Tibial nerve (tissue), 4 donors: ENCODE results near the gene CNOT1. TPM values are rescaled to one million over a fixed set of nuclear protein-coding genes. Genes with fewer than 3 reads are reported as not detected.

ENCODE experiments used
- DNase-seq, 2 donors: peaks; one replicate each; pipeline ENCODE4 v3.0.0-alpha.2; 2019; ENCODE audit warnings: low spot score in 2 of 2
- H3K27ac ChIP-seq, 4 donors: fragments of 200-600 bp; sonication (generic) in 3 of 4; one replicate each; pipeline ENCODE4 v1.5.1; 2017 to 2019; ENCODE audit warnings: mild to moderate bottlenecking in 1 of 4
- H3K27me3 ChIP-seq, 2 donors: fragments of 200-600 bp; sonication (generic) in 1 of 2; one replicate each; pipeline versions ENCODE4 v1.5.1 to v1.6.0; 2017 to 2019
- H3K36me3 ChIP-seq, 3 donors: fragments of 200-600 bp; sonication (generic); one replicate each; pipeline ENCODE4 v1.5.1; 2018 to 2019
- H3K4me1 ChIP-seq, 4 donors: fragments of 200-600 bp; sonication (generic) in 3 of 4; one replicate each; pipeline ENCODE4 v1.5.1; 2017 to 2019
- H3K4me3 ChIP-seq, 4 donors: fragments of 200-600 bp; sonication (generic) in 3 of 4; one replicate each; pipeline ENCODE4 v1.5.1; 2017 to 2019; ENCODE audit warnings: mild to moderate bottlenecking in 1 of 4, moderate library complexity in 1 of 4
- H3K9me3 ChIP-seq, 4 donors: fragments of 200-600 bp; sonication (generic) in 3 of 4; one replicate each; pipeline ENCODE4 v1.5.1; 2017 to 2019
- EP300 ChIP-seq, 2 donors: sonication (generic); formaldehyde crosslinking; IDR thresholded peaks; one replicate each; pipeline ENCODE4 v1.6.1; 2017; ENCODE audit warnings: antibody characterized with exemption in 2 of 2, mild to moderate bottlenecking in 1 of 2
- POLR2A ChIP-seq, 2 donors: fragments of 450-650 bp; IDR thresholded peaks; one replicate each; pipeline ENCODE4 v1.6.1; 2017; ENCODE audit warnings: antibody characterized with exemption in 2 of 2, mild to moderate bottlenecking in 2 of 2, moderate library complexity in 2 of 2
- WGBS, 2 donors: methylation state at CpG; one replicate each; pipeline ENCODE4 v1.1.5; 2018; 5-methylcytosine and 5-hydroxymethylcytosine counted together
- total RNA-seq, 4 donors: library from RNA; depleted of rRNA; stranded (reverse); fragments of >200 nt; gene quantifications; one replicate each; pipeline ENCODE4 v1.1.0, GENCODE V29; 2016
- TF ChIP-seq, protein P1 (sequence below), 5 experiments: fragments of 200-600 bp in 3 of 5; fragments of 450-650 bp in 2 of 5; sonication (generic) in 3 of 5; IDR thresholded peaks; one replicate each; pipeline ENCODE4 v1.5.1; 2016 to 2019; ENCODE audit warnings: antibody characterized with exemption in 5 of 5, mild to moderate bottlenecking in 3 of 5, moderate library complexity in 2 of 5

Gene CNOT1
- total RNA-seq, 4 donors from 2014 or later: 80.8 to 122 (median 105) TPM

DNA sequence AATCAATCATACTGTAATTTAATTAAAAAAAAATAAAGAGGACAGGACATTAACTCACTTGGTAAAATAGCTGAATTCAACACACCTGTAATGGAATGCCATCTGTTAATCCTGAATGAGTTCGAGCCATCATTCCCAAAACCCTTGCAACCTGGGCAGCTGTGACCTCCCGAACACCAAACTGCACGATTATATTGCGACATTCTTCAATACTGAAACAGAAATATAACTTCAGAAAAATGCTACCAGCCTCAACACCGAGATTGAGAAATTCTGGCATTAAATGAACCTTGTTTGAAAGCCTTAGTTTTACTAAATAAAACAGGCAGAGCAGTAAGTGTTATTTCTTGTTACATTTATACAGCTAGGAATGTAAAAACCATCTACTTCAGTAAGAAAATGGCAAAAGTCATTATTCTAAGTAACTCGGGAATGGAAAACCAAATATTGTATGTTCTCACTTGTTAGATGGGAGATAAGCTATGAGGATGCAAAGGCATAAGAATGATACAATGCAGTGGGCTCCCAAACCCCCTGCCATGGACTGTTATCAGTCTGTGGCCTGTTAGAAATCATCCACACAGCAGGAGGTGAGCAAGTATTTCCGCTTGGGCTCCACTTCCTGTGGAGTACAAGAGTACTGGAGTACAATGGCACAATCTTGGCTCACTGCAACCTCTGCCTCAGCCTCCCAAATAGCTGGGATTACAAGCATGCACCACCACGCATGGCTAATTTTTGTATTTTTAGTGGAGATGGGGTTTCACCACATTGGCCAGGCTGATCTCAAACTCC, 46.5 kb downstream of the CNOT1 start:
- Histone ChIP-seq H3K4me1 (no peaks in the 10 kb centered on the region), H3K27me3 (no peaks in the 10 kb centered on the region), H3K27ac (no peak overlapping the region), H3K9me3 (no peaks in the 10 kb centered on the region), H3K36me3 (peaks cover 0 to 97% (median 18%) of the 10 kb centered on the region in 3 donors), H3K4me3 (no peak overlapping the region)
- WGBS, 2 donors: 91 to 92% methylated on average over 8 of the region's 8 CpGs
- TF ChIP-seq, protein P1, sequence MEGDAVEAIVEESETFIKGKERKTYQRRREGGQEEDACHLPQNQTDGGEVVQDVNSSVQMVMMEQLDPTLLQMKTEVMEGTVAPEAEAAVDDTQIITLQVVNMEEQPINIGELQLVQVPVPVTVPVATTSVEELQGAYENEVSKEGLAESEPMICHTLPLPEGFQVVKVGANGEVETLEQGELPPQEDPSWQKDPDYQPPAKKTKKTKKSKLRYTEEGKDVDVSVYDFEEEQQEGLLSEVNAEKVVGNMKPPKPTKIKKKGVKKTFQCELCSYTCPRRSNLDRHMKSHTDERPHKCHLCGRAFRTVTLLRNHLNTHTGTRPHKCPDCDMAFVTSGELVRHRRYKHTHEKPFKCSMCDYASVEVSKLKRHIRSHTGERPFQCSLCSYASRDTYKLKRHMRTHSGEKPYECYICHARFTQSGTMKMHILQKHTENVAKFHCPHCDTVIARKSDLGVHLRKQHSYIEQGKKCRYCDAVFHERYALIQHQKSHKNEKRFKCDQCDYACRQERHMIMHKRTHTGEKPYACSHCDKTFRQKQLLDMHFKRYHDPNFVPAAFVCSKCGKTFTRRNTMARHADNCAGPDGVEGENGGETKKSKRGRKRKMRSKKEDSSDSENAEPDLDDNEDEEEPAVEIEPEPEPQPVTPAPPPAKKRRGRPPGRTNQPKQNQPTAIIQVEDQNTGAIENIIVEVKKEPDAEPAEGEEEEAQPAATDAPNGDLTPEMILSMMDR (IDR thresholded peaks at IDR 0.05): no peak
- TF ChIP-seq EP300 (IDR thresholded peaks at IDR 0.05) (no peak), POLR2A (IDR thresholded peaks at IDR 0.05) (no peak)
- DNase-seq: no peak

DNA sequence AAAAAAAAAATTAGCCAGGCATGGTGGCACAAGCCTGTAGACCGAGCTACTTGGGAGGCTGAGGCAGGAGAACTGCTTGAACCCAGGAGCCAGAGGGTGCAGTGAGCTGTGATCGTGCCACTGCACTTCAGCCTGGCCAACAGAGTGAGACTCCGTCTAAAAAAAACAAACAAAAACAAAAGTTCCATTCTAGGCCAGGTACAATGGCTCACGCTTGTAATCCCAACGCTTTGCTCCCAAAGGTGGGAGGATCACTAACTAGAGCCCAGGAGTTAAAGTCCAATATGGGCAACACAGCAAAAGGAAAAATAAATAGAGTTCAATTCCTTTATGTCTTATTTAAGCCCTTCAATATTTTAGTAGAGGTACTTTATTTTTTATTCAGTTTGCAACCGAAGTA, 47.5 kb downstream of the CNOT1 start:
- H3K4me3 ChIP-seq: no peak overlapping the region
- 89 to 96% methylated on average over 6 of the region's 6 CpGs for WGBS, 2 donors
- no peak overlapping the region for H3K27ac ChIP-seq
- H3K27me3 ChIP-seq: no peaks in the 10 kb centered on the region
- H3K4me1 ChIP-seq: no peaks in the 10 kb centered on the region
- DNase-seq: no peak
- H3K9me3 ChIP-seq: no peaks in the 10 kb centered on the region
- TF ChIP-seq, protein P1 (IDR thresholded peaks at IDR 0.05): no peak
- TF ChIP-seq EP300 (IDR thresholded peaks at IDR 0.05) (no peak), POLR2A (IDR thresholded peaks at IDR 0.05) (no peak)
- peaks cover 0 to 97% (median 23%) of the 10 kb centered on the region in 3 donors for H3K36me3 ChIP-seq

DNA sequence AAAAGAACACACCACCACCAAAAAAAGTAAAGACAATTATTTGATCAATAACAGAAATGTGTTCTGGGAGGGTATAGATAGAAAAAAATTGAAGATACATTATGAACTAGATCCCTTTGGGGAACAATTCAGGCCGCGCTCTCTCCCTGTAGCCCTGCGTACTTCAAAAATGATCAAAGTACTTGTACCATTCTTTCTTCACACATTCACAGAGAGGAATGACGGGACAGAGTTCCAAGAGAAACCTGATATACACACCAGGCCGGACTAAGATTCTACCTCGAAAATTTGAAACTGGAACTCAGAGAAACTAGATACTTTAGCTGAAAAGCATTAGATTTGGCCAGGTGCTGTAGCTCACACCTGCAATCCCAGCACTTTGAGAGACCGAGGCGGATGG, 50.0 kb downstream of the CNOT1 start:
- TF ChIP-seq POLR2A (IDR thresholded peaks at IDR 0.05) (no peak), EP300 (IDR thresholded peaks at IDR 0.05) (no peak)
- TF ChIP-seq, protein P1 (IDR thresholded peaks at IDR 0.05): no peak
- H3K27me3 ChIP-seq: no peaks in the 10 kb centered on the region
- peaks cover 0 to 100% (median 41%) of the 10 kb centered on the region in 3 donors for H3K36me3 ChIP-seq
- WGBS, 2 donors: 94 to 96% methylated on average over 8 of the region's 8 CpGs
- no peak for DNase-seq
- no peaks in the 10 kb centered on the region for H3K9me3 ChIP-seq
- no peak overlapping the region for H3K27ac ChIP-seq
- no peak overlapping the region for H3K4me3 ChIP-seq
- H3K4me1 ChIP-seq: no peaks in the 10 kb centered on the region

DNA sequence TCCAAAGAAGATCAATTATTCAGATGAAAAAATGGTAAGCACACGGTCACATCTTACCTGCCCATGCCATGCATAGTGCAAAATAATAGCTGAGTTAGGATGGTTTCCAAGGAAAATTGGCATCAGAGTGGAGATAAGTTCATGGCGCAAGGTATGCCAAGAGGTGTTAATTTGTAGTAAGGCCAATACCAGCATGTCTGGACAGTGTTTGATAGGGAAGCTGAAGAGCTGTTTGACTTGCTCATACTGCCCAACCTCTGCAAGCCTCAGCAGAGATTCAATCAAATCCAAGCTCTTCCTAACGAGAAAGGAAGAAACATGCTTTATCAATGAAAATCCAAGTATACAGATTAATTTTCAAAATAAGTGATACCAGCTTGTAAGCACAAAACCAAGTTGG, 51.0 kb downstream of the CNOT1 start:
- TF ChIP-seq, protein P1 (IDR thresholded peaks at IDR 0.05): no peak
- TF ChIP-seq EP300 (IDR thresholded peaks at IDR 0.05): no peak

DNA sequence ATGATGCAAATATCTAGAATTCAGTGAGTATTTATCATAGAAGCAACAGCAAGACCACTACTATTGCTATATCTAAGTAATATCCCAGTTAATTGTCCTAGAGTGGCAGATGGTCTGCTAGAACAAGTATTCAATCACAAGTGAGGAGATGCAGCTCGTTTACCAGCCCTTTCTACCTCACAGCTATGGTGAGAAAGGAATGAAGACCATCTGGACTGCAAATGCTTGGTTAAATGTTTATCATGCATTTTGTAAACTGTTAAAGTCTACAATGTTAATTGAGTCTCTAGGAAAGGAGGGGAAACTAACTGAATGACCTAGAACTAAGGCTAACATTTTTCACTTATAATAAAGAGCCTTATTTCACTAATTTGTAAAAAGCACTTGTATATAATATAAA, 52.5 kb downstream of the CNOT1 start:
- no peaks in the 10 kb centered on the region for H3K9me3 ChIP-seq
- H3K27ac ChIP-seq: no peak overlapping the region
- TF ChIP-seq, protein P1 (IDR thresholded peaks at IDR 0.05): no peak
- TF ChIP-seq POLR2A (IDR thresholded peaks at IDR 0.05) (no peak), EP300 (IDR thresholded peaks at IDR 0.05) (no peak)
- no peaks in the 10 kb centered on the region for H3K4me1 ChIP-seq
- 59 to 71% methylated on average over 1 of the region's 1 CpG for WGBS, 2 donors
- H3K4me3 ChIP-seq: no peak overlapping the region
- H3K27me3 ChIP-seq: no peaks in the 10 kb centered on the region
- DNase-seq: no peak
- peaks cover 0 to 100% (median 57%) of the 10 kb centered on the region in 3 donors for H3K36me3 ChIP-seq

More for the DNA sequence above, 51.0 kb downstream of the CNOT1 start:
- H3K36me3 ChIP-seq: peaks cover 0 to 100% (median 50%) of the 10 kb centered on the region in 3 donors
- H3K4me1 ChIP-seq: no peaks in the 10 kb centered on the region
- no peak for DNase-seq
- H3K27me3 ChIP-seq: no peaks in the 10 kb centered on the region
- 88 to 94% methylated on average over 3 of the region's 3 CpGs for WGBS, 2 donors
- no peak overlapping the region for H3K4me3 ChIP-seq
- no peak overlapping the region for H3K27ac ChIP-seq
- H3K9me3 ChIP-seq: no peaks in the 10 kb centered on the region
